GM12878 (cell line): ENCODE measurements around the gene DISP3. TPM values are rescaled to one million over a fixed set of nuclear protein-coding genes. Genes with fewer than 3 reads are reported as not detected.

Experiments
- ATAC-seq: fragments of 200-7000 bp; cut with Tn5 transposase; 3 replicates; pipeline ENCODE4 v1.9.1; 2020; ENCODE audit warnings: mild to moderate bottlenecking, moderate library complexity
- BruUV-seq: library from RNA; stranded (reverse); fragments of 400-500 nt; replicated peaks from 2 replicates; lab custom pipeline; 2021; lab: Mats Ljungman, UMichigan
- CTCF ChIA-PET: fragments of 300-600 bp; sonication (Branson Sonifier 250); formaldehyde crosslinking; extraction: SDS; loops from one replicate; lab custom pipeline; 2021; ENCODE audit warnings: inconsistent platforms; lab: Yijun Ruan, JAX
- POLR2A ChIA-PET: fragments of 350-600 bp; formaldehyde crosslinking; extraction: SDS; loops from one replicate; lab custom pipeline; 2021; ENCODE audit warnings: inconsistent platforms; lab: Charles Lee
- RAD21 ChIA-PET: fragments of 300-600 bp; sonication (Branson Sonifier 250); formaldehyde crosslinking; loops from one replicate; lab custom pipeline; 2023; ENCODE audit warnings: antibody characterized with exemption; ENCODE audit not compliant: unreplicated experiment; lab: Charles Lee
- SMC1A ChIA-PET: fragments of 300-600 bp; sonication (Branson Sonifier 250); formaldehyde crosslinking; loops from one replicate; lab custom pipeline; 2023; ENCODE audit not compliant: unreplicated experiment, uncharacterized antibody; lab: Charles Lee
- DNase-seq: peaks from one replicate; pipeline ENCODE4 v3.0.0-alpha.2; 2011; ENCODE audit warnings: low read depth, low spot score
- FAIRE-seq: peaks from 3 replicates; lab custom pipeline; 2011; peaks lifted over from hg19 to GRCh38; lab: Jason Lieb, UNC
- H2AFZ ChIP-seq: 2 replicates; pipeline ENCODE4 v1.6.0; 2011; ENCODE audit warnings: low read depth, low read length, control low read depth; ENCODE audit not compliant: control insufficient read depth
- H3K27ac ChIP-seq: 2 replicates; pipeline ENCODE4 v1.5.1; 2011; ENCODE audit warnings: control low read depth; ENCODE audit not compliant: control insufficient read depth, insufficient read depth
- H3K27me3 ChIP-seq, 2 experiments: replicated peaks in 1 of 2; 2 replicates each; pipeline versions ENCODE4 v1.6.0 to v1.6.1; 2011; ENCODE audit warnings: low read length in 1 of 2; ENCODE audit not compliant: control insufficient read depth in 2 of 2, insufficient read depth in 2 of 2
- H3K36me3 ChIP-seq, 2 experiments: 2 replicates each; pipeline ENCODE4 v1.5.1; 2011; ENCODE audit warnings: low read length in 1 of 2; ENCODE audit not compliant: control insufficient read depth in 2 of 2, insufficient read depth in 2 of 2
- H3K4me1 ChIP-seq: 2 replicates; pipeline ENCODE4 v1.6.1; 2011; ENCODE audit warnings: mild to moderate bottlenecking, low read length, moderate library complexity, mixed read lengths; ENCODE audit not compliant: control insufficient read depth, insufficient read depth
- H3K4me2 ChIP-seq: 2 replicates; pipeline ENCODE4 v1.6.0; 2011; ENCODE audit warnings: control low read depth; ENCODE audit not compliant: control insufficient read depth, insufficient read depth
- H3K4me3 ChIP-seq: fragments of 200-600 bp; sonication (generic); 2 replicates; pipeline ENCODE4 v1.5.1; 2016
- H3K79me2 ChIP-seq: 2 replicates; pipeline ENCODE4 v1.6.0; 2011; ENCODE audit warnings: low read length; ENCODE audit not compliant: control insufficient read depth, insufficient read depth
- H3K9ac ChIP-seq: 2 replicates; pipeline ENCODE4 v1.8.0; 2011; ENCODE audit warnings: low read length, control low read depth, mixed read lengths; ENCODE audit not compliant: control insufficient read depth, insufficient read depth
- H3K9me3 ChIP-seq: replicated peaks from 3 replicates; pipeline ENCODE4 v1.5.1; 2011; ENCODE audit warnings: mild to moderate bottlenecking, low read length; ENCODE audit not compliant: control insufficient read depth, insufficient read depth
- H4K20me1 ChIP-seq: 2 replicates; pipeline ENCODE4 v1.6.0; 2011; ENCODE audit not compliant: control insufficient read depth, insufficient read depth
- CEBPB ChIP-seq, 2 experiments: fragments of 150-350 bp in 1 of 2; IDR thresholded peaks; 2 replicates each; pipeline ENCODE4 v1.6.1; 2012 to 2014; ENCODE audit warnings: low read depth in 2 of 2, low read length in 2 of 2, borderline replicate concordance in 1 of 2, inconsistent platforms in 1 of 2
- GABPA ChIP-seq: IDR thresholded peaks from 2 replicates; pipeline ENCODE4 v1.6.1; 2014; ENCODE audit warnings: antibody characterized with exemption, low read depth, mild to moderate bottlenecking, inconsistent platforms
- KLF5 ChIP-seq: fragments of 450-650 bp; IDR thresholded peaks from 2 replicates; pipeline ENCODE4 v1.6.1; 2014; ENCODE audit warnings: mild to moderate bottlenecking; ENCODE audit not compliant: partially characterized antibody
- MYB ChIP-seq: fragments of 150-350 bp; IDR thresholded peaks from 2 replicates; pipeline ENCODE4 v1.6.1; 2014; ENCODE audit warnings: mild to moderate bottlenecking, low read depth, low read length, borderline replicate concordance
- NBN ChIP-seq: fragments of 450-650 bp; IDR thresholded peaks from 2 replicates; pipeline ENCODE4 v1.6.1; 2016
- ZNF274 ChIP-seq: IDR thresholded peaks from one replicate; pipeline ENCODE4 v1.8.0; 2011; ENCODE audit not compliant: insufficient read length, insufficient read depth
- ZNF384 ChIP-seq: IDR thresholded peaks from 2 replicates; pipeline ENCODE4 v1.6.1; 2012; ENCODE audit warnings: low read depth, mild to moderate bottlenecking, low read length, improper control_type of control experiment, borderline replicate concordance
- WGBS: methylation state at CpG from one replicate; pipeline ENCODE4 v1.1.6; 2016; ENCODE audit warnings: low lambda C conversion rate; ENCODE audit not compliant: insufficient replicate concordance, insufficient coverage; ENCODE audit errors: missing lambda C conversion rate; 5-methylcytosine and 5-hydroxymethylcytosine counted together
- in situ Hi-C: fragments of 300-500 bp; cut with MboI; formaldehyde crosslinking; loops from 9 replicates; pipeline ENCODE4 v1.14.3; 2018; ENCODE audit warnings: mixed read lengths
- intact Hi-C: fragments of 100-400 bp; cut with micrococcal nuclease; formaldehyde crosslinking; loops from one replicate; pipeline ENCODE4 v1.14.2; 2022; ENCODE audit not compliant: unreplicated experiment
- polyA plus RNA-seq, 11 experiments: library from polyadenylated mRNA; depleted of rRNA in 4 of 11; unstranded in 6 of 11; stranded (reverse) in 5 of 11; fragments of >200 nt; fragmentation: Nextera tagmentation in 4 of 11; fragmentation: Illumina TruSeq in 1 of 11; extraction: Ambion mirVana in 4 of 11; extraction: Trizol in 1 of 11; gene quantifications; 1 replicate in 1 of 11; 2 replicates in 10 of 11; pipeline versions ENCODE4 v1.2.1 to v1.2.3, GENCODE V29; 2011 to 2016; ENCODE audit warnings: inconsistent platforms in 2 of 11, missing spikeins in 2 of 11, low read depth in 1 of 11
- total RNA-seq, 4 experiments: library from RNA; depleted of rRNA in 3 of 4; stranded (reverse); fragments of >200 nt in 3 of 4; fragmentation: Illumina TruSeq in 1 of 4; extraction: Trizol in 1 of 4; gene quantifications; 2 replicates each; pipeline versions ENCODE4 v1.2.1 to v1.2.3, GENCODE V29; 2013 to 2021
- TF ChIP-seq, protein P1 (sequence below): IDR thresholded peaks from 2 replicates; pipeline ENCODE4 v1.6.1; 2011; ENCODE audit warnings: borderline replicate concordance, low read depth, mild to moderate bottlenecking, moderate library complexity, mixed read lengths, low read length; ENCODE audit not compliant: insufficient read depth; ENCODE audit errors: extremely low read length
- TF ChIP-seq, protein P2 (sequence below): IDR thresholded peaks from 2 replicates; pipeline ENCODE4 v1.6.1; 2012; ENCODE audit warnings: mild to moderate bottlenecking, low read depth, low read length
- TF ChIP-seq, protein P3 (sequence below): fragments of 450-650 bp; IDR thresholded peaks from 2 replicates; pipeline ENCODE4 v1.6.1; 2017; ENCODE audit warnings: mild to moderate bottlenecking, low read depth, inconsistent platforms; ENCODE audit not compliant: poor library complexity, severe bottlenecking
- TF ChIP-seq, protein P4 (sequence below): IDR thresholded peaks from 2 replicates; pipeline ENCODE4 v1.6.1; 2011; ENCODE audit warnings: borderline replicate concordance, low read depth, mild to moderate bottlenecking, moderate library complexity, low read length; ENCODE audit not compliant: insufficient read depth, poor library complexity, severe bottlenecking
- TF ChIP-seq, protein P5 (sequence below): fragments of 450-650 bp; formaldehyde crosslinking; IDR thresholded peaks from 2 replicates; pipeline ENCODE4 v1.4.0; 2022; ENCODE audit warnings: mild to moderate bottlenecking, moderate library complexity

DISP3 gene
- total and polyA plus RNA-seq, 10 of the 15 experiments (the other 5 are each of a cell fraction or from before 2014, with no cell fraction given) = under 0.01 to 0.18 (median 0.09) TPM; not detected in 2

DNA sequence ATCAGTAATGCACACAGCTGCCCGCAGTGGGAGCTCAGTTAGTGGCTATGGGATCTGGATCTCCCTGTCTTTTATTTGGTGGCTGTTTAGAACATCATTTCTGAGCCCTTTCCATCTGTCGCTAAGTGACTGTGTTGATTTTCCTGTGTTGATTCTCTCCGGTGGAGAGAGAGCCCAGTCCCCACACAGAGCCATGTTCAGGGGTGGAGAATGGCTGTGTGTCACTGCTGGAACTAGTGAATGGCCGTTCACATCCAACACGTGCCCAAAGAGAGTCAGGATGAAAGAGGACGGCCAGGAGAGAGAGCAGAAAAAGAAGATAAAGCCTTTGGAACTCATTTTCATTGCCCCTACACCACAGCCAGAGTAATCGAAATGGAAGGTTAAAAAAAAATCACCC is 99.0 kb downstream of the DISP3 start:
- no peak overlapping the region for H3K4me3 ChIP-seq
- WGBS = 13% methylated on average over 7 of the region's 7 CpGs
- peaks cover 0 to 3% of the 10 kb centered on the region in 2 experiments; a peak in 2 of 4 replicates for H3K27me3 ChIP-seq
- CTCF ChIA-PET = no interaction called here
- intact Hi-C loops (no loop called here), in situ Hi-C loops (no loop called here)
- no peak overlapping the region for H2AFZ ChIP-seq
- POLR2A ChIA-PET = no interaction called here
- SMC1A ChIA-PET = no interaction called here
- no peak overlapping the region for H3K4me2 ChIP-seq
- RAD21 ChIA-PET = no interaction called here
- H3K36me3 ChIP-seq = no peaks in the 10 kb centered on the region
- ATAC-seq (no peak), FAIRE-seq (no peak), DNase-seq (no peak)
- no peaks in the 10 kb centered on the region for H3K79me2 ChIP-seq
- no peaks in the 10 kb centered on the region for H3K9me3 ChIP-seq
- H3K9ac ChIP-seq = no peak overlapping the region
- no peaks in the 10 kb centered on the region for H4K20me1 ChIP-seq
- no peak overlapping the region for H3K27ac ChIP-seq
- BruUV-seq = no TSS peak
- no peaks in the 10 kb centered on the region for H3K4me1 ChIP-seq
- no peak for TF ChIP-seq CEBPB (IDR thresholded peaks at IDR 0.05; ENCODE audit: borderline replicate concordance in 1 of 2, low read depth in 2 of 2, low read length in 2 of 2)
- no peak for TF ChIP-seq MYB
- TF ChIP-seq, protein P1, sequence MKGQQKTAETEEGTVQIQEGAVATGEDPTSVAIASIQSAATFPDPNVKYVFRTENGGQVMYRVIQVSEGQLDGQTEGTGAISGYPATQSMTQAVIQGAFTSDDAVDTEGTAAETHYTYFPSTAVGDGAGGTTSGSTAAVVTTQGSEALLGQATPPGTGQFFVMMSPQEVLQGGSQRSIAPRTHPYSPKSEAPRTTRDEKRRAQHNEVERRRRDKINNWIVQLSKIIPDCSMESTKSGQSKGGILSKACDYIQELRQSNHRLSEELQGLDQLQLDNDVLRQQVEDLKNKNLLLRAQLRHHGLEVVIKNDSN = no peak
- TF ChIP-seq ZNF384 = no peak
- TF ChIP-seq, protein P2, sequence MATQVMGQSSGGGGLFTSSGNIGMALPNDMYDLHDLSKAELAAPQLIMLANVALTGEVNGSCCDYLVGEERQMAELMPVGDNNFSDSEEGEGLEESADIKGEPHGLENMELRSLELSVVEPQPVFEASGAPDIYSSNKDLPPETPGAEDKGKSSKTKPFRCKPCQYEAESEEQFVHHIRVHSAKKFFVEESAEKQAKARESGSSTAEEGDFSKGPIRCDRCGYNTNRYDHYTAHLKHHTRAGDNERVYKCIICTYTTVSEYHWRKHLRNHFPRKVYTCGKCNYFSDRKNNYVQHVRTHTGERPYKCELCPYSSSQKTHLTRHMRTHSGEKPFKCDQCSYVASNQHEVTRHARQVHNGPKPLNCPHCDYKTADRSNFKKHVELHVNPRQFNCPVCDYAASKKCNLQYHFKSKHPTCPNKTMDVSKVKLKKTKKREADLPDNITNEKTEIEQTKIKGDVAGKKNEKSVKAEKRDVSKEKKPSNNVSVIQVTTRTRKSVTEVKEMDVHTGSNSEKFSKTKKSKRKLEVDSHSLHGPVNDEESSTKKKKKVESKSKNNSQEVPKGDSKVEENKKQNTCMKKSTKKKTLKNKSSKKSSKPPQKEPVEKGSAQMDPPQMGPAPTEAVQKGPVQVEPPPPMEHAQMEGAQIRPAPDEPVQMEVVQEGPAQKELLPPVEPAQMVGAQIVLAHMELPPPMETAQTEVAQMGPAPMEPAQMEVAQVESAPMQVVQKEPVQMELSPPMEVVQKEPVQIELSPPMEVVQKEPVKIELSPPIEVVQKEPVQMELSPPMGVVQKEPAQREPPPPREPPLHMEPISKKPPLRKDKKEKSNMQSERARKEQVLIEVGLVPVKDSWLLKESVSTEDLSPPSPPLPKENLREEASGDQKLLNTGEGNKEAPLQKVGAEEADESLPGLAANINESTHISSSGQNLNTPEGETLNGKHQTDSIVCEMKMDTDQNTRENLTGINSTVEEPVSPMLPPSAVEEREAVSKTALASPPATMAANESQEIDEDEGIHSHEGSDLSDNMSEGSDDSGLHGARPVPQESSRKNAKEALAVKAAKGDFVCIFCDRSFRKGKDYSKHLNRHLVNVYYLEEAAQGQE = no peak
- TF ChIP-seq, protein P3, sequence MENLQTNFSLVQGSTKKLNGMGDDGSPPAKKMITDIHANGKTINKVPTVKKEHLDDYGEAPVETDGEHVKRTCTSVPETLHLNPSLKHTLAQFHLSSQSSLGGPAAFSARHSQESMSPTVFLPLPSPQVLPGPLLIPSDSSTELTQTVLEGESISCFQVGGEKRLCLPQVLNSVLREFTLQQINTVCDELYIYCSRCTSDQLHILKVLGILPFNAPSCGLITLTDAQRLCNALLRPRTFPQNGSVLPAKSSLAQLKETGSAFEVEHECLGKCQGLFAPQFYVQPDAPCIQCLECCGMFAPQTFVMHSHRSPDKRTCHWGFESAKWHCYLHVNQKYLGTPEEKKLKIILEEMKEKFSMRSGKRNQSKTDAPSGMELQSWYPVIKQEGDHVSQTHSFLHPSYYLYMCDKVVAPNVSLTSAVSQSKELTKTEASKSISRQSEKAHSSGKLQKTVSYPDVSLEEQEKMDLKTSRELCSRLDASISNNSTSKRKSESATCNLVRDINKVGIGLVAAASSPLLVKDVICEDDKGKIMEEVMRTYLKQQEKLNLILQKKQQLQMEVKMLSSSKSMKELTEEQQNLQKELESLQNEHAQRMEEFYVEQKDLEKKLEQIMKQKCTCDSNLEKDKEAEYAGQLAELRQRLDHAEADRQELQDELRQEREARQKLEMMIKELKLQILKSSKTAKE = no peak
- no peak for TF ChIP-seq ZNF274
- no peak for TF ChIP-seq KLF5
- TF ChIP-seq GABPA = no peak
- TF ChIP-seq, protein P4, sequence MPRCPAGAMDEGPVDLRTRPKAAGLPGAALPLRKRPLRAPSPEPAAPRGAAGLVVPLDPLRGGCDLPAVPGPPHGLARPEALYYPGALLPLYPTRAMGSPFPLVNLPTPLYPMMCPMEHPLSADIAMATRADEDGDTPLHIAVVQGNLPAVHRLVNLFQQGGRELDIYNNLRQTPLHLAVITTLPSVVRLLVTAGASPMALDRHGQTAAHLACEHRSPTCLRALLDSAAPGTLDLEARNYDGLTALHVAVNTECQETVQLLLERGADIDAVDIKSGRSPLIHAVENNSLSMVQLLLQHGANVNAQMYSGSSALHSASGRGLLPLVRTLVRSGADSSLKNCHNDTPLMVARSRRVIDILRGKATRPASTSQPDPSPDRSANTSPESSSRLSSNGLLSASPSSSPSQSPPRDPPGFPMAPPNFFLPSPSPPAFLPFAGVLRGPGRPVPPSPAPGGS = no peak
- no peak for TF ChIP-seq NBN
- TF ChIP-seq, protein P5, sequence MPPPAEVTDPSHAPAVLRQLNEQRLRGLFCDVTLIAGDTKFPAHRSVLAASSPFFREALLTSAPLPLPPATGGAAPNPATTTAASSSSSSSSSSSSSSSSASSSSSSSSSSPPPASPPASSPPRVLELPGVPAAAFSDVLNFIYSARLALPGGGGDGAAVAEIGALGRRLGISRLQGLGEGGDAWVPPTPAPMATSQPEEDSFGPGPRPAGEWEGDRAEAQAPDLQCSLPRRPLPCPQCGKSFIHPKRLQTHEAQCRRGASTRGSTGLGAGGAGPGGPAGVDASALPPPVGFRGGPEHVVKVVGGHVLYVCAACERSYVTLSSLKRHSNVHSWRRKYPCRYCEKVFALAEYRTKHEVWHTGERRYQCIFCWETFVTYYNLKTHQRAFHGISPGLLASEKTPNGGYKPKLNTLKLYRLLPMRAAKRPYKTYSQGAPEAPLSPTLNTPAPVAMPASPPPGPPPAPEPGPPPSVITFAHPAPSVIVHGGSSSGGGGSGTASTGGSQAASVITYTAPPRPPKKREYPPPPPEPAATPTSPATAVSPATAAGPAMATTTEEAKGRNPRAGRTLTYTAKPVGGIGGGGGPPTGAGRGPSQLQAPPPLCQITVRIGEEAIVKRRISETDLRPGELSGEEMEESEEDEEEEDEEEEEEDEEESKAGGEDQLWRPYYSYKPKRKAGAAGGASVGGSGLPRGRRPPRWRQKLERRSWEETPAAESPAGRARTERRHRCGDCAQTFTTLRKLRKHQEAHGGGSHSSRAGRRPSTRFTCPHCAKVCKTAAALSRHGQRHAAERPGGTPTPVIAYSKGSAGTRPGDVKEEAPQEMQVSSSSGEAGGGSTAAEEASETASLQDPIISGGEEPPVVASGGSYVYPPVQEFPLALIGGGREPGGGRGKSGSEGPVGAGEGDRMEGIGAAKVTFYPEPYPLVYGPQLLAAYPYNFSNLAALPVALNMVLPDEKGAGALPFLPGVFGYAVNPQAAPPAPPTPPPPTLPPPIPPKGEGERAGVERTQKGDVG (CRISPR knock-in tag) = no peak
